Stimulated activated CD4-positive, alpha-beta T cell treated with anti-CD3 and anti-CD28 coated beads, Interleukin-4, amount 100 ng/mL, for 1 hour (primary cell): ENCODE data around the gene RASGRF2.

Source experiments
- DNase-seq: peaks from one replicate; pipeline ENCODE4 v3.0.0-alpha.2; 2020

The RASGRF2 gene

GRCh38 chr5:80959768-80960442 is at the start of gene RASGRF2:
Gene RASGRF2, plus strand, starts transcription at chr5:80960363. Its CDS starts 376 bp downstream, at chr5:80960739.
- peak; percentile 48 for DNase-seq

- no peak for DNase-seq
Observed at GRCh38 chr5:80912479-80912878, 47.7 kb upstream of the RASGRF2 start.

- no peak for DNase-seq
Observed at GRCh38 chr5:80915716-80916115, 44.4 kb upstream of the RASGRF2 start.

- no peak for DNase-seq
Observed at GRCh38 chr5:80916676-80917075, 43.5 kb upstream of the RASGRF2 start.

- no peak for DNase-seq
Observed at GRCh38 chr5:80917631-80918030, 42.5 kb upstream of the RASGRF2 start.

GRCh38 chr5:80919678-80920196 is 40.4 kb upstream of the RASGRF2 start:
- DNase-seq: no peak

- DNase-seq: no peak
Observed at GRCh38 chr5:80920333-80920732, 39.8 kb upstream of the RASGRF2 start.

GRCh38 chr5:80921026-80921425 is 39.1 kb upstream of the RASGRF2 start:
- no peak for DNase-seq

- no peak for DNase-seq
Observed at GRCh38 chr5:80925931-80926330, 34.2 kb upstream of the RASGRF2 start.

- DNase-seq: no peak
Observed at GRCh38 chr5:80926536-80926935, 33.6 kb upstream of the RASGRF2 start.

- no peak for DNase-seq
Observed at GRCh38 chr5:80926979-80927656, 33.0 kb upstream of the RASGRF2 start.

- DNase-seq: no peak
Observed at GRCh38 chr5:80928073-80928472, 32.1 kb upstream of the RASGRF2 start.

- no peak for DNase-seq
Observed at GRCh38 chr5:80930940-80931339, 29.2 kb upstream of the RASGRF2 start.

GRCh38 chr5:80931411-80931810 is 28.8 kb upstream of the RASGRF2 start:
- no peak for DNase-seq

GRCh38 chr5:80933036-80933435 is 27.1 kb upstream of the RASGRF2 start:
- no peak for DNase-seq

- DNase-seq: no peak
Observed at GRCh38 chr5:80934751-80935150, 25.4 kb upstream of the RASGRF2 start.

- DNase-seq: no peak
Observed at GRCh38 chr5:80935811-80936385, 24.3 kb upstream of the RASGRF2 start.

- no peak for DNase-seq
Observed at GRCh38 chr5:80936881-80937280, 23.3 kb upstream of the RASGRF2 start.

GRCh38 chr5:80937584-80938356 is 22.4 kb upstream of the RASGRF2 start:
- DNase-seq: no peak

GRCh38 chr5:80941496-80941895 is 18.7 kb upstream of the RASGRF2 start:
- DNase-seq: no peak

- DNase-seq: no peak
Observed at GRCh38 chr5:80951366-80951765, 8.8 kb upstream of the RASGRF2 start.

- DNase-seq: no peak
Observed at GRCh38 chr5:80953587-80953986, 6.6 kb upstream of the RASGRF2 start.

- DNase-seq: no peak
Observed at GRCh38 chr5:80955082-80955590, 5.0 kb upstream of the RASGRF2 start.
